GM19328 (cell line): Measurements from ENCODE around the gene SGCA.

Experiments
- ATAC-seq: cut with Tn5 transposase; IDR thresholded peaks from one replicate; pipeline ENCODE4 v1.9.1; 2021; ENCODE audit warnings: mild to moderate bottlenecking, moderate library complexity; ENCODE audit not compliant: unreplicated experiment

SGCA gene

DNA sequence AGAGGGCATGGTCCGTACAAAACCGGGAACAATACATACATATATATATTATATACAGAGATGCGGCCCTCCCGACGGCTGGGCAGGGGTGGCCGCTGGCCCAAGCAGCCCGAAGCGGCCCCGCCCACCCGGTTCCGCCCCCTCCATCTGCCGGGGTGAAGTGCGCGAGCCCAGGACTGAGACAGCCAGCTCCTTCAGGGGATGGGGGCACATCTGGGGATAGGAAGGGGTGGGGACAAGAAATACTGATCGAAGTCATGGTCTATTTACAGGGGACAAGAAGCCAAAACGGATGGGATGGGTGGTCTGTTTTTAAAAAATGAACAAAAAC, 32.1 kb upstream of the SGCA start:
- ATAC-seq = no peak

DNA sequence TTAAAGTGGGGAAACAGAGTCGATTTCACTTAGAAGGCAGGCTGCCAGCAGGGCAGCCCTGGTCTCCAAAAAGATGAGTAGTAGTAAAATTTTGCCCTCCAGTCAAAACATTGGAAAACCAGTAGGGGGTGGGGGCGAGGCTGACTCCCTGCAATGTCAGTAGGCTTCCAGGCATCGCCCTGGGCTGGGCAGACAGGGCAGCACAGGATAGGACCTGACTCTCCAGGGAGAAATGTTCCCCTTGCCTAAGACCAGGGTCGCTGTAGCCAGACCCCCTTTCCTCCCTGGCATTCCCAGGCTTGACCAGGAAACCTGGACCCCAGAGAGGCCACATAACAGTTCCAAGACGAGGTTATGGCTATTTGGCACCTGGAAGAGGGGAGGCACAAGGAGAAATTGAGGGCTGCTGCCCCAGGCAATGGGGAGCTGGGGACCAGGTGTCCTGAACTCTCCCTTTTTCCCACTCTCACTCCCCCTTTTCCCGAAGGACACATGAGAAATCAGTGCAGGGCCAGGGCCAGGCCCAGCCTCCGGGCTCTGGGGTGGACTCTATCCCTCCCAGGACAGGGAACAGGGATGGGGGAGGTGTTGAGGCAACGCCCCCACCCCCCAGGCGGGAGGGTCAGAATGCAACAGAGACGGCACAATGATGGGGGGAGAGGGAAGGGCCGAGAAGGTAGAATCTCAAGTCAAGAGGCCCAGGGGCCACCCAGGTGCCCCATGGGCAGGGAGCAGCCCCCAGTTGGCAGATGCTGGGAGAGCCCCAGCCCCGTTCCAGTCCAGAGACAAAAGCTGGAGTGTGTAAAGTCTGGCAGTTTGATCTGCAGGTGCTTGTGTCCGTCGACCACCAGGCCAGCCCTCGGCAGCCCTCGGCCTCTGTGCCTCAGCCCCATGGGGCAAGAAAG, 31.3 kb upstream of the SGCA start:
- no peak for ATAC-seq

DNA sequence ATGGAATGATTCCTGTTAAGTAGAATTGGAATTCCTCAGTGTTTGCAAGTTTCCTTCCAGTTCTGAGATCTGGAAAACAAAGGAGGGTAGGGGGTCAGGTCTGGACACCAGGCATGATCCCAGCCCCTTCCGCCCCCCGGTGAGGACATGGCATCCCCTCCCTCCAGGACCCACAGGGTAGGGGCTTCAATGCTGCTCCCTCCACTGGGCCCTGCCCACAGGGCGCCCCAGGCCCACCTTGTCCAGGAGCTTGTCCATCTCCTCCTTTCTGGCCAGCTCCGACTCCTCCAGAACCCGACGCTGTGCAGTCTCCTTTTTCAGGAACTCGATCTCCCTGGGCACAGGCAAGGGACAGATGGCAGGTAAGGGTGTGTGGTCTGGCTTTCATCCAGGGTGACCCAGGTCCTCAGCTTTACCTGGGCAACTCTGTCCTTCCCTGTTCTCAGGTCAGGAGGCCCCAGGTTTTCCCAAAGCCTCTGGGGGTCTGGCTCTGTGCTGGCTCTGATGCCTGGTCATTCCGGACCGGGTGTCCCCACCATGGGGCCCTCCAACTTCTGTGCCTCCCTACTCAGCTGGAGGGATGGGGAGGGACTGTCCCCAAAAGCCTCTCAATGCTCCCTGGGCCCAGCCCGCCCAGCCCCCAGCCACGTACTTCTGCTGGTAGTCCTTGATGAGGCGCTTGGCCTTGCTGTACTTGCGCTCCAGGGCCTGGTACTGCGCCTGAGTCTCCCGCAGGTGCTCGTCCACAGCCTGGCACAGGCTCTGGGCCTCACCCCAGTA, 30.3 kb upstream of the SGCA start:
- ATAC-seq = no peak

DNA sequence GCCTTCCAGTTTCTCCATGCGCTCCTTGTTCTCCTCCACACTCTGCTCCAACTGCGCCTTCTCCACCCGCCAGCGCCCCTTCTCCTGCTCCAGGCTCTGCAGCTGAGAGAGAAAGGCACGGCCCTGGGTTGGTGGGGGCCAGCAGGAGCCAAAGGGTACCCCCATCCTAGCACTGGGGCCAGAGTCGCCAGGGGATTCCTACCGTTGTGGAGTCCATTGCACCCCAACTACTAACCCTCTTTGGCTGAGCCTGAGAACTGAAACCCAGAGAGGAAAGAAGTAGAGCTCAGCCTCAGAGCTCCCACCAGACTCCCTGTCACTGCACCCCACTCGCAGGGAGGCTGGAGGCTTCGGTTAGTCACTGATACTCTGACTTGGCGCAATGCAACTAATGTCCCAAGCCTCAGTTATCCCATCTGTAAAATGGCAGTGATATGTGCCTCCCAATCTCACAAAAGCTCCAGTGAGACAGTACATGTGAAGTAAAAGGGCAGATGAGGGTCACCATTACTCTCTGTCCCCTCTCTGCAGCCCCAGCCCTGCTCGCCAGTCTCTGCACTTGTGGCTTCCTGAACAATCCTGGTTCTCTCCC, 29.6 kb upstream of the SGCA start:
- no peak for ATAC-seq

DNA sequence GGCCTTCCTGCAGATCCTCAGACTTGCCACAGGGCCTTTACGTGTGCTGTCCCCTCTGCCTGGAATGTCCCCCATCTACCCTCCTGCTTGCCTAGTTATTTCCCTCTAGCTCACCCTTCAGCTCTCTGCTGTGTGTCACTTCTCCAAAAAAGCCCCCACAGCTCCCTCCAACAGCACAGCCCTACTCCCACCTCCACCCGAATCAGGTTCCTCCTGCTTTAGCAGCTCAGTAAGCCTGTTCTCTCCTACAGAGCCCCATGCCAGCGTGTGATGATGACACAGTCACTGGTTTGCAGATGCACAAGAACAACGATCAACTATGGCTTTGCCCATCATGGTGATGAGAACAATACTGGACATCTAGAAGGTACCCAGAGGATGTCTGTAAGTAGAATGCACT, 28.8 kb upstream of the SGCA start:
- no peak for ATAC-seq

DNA sequence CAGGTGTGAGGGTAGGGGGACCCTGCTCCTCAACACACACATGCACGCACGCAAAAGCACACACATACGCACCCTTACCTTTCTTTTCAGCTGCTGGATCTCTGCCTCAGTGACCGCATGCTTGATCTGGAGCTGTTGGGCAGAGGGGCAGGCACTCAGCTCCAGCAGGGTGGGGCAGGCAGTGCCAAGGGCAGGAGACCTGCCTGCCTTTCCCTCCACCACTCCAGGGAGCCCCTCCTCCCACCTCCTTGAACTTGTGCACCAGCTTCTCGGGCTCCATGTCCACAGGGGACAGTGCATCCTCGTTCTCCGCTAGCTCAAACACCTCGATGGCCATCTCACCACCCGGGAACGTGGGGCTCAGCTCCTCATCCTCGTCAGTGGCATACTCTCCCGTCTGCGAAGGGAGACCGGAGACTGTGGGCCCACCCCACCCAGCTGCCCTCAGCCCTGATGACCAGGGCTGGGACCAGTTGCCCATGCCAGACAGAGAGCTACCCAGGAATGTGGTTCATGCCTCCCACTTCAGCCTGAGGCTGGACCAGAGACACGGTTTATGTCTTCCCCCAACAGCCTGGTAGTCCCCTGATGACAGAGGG, 26.5 kb upstream of the SGCA start:
- ATAC-seq = no peak

DNA sequence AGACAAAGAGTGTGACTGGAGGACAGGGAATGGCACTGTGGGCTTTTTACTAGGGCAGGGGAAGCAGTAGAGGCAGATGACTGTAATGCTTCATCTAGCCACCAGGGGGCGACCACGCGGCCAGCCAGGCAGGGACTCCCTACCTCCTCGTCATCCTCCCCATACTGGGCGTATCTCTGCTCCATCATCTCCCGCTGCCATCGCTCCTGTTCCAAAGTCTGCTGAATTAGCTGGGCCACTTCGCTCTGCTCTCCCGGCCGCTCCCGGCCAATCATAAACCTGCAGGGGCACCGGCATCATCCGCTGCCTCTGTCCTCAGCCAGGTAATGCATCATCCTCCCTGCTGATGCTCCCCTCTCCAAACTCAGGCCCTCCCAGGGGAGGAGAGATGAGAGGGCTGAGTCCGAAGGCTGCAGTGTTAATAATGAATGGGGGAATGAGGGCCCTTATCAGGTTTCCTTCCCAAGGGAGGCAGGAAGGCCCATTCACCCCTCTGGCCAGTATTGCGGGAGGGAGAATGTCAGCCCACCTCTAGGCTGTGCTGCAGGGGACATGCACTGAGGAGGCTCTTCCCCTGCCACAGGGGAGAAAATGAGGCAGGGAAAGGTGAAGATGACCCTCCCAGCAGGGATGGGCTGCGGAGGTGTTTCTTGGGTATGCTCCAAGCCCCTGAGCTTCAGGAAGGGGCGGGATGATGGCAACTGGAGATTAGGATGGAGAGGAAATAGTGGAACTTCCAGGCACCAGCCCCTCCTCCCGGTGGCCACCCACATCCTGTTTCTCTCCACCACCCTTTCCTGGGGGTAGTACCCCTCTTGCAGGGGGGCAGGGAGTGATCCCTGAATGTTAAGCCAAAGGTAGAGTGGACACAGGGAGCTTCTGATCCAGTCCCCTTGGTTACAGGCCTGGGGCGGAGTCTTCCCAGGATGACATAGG, 25.6 kb upstream of the SGCA start:
- no peak for ATAC-seq

DNA sequence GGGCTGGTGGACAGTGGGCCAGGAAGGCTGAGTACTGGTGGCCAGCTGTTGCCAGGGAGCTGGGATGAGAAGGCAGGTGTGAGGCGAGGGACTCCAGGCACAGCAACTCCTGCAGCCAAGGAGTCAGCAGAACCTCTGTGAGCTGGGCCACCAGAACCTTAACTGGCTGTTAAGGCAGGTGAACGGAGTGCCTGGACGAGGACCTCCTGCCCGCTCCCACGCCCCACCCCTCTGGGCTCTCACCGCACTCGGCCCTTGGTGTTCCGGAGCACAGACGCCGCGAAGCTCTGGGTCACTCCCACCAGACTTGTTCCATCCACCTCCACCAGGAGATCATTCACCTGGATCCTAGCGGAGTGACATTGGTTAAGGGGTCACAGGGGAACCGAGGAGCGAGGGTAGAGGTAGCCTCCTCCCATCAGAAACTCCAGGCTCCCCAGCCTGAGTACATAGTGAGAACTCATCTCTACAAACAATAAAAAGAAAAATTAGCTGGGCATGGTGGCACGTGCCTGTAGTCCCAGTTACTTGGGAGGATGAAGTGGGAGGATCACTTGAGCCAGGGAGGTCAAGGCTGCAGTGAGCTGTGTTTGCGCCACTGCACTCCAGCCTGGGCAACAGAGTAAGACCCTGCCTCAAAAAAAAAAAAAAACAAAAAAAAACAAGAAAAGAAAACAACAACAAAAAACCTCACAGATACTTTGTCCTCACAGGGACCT, 24.6 kb upstream of the SGCA start:
- no peak for ATAC-seq

DNA sequence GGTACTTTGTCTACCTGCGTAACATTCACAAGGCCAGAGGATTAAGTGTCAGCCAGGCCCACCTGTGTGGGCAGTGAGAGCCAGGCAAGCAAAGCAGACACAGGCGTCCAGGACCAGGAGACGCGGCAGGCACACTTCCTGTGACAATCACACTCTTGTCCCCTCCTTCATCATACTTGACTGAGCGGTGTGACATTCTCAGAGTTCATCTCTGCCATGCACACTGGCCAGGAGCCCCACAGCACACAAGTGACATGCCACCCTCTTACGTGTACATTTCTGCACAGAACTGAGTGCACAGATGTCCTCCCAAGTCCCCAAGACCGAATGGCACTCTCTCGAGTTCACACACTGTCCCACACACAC, 24.1 kb upstream of the SGCA start:
- ATAC-seq = no peak

DNA sequence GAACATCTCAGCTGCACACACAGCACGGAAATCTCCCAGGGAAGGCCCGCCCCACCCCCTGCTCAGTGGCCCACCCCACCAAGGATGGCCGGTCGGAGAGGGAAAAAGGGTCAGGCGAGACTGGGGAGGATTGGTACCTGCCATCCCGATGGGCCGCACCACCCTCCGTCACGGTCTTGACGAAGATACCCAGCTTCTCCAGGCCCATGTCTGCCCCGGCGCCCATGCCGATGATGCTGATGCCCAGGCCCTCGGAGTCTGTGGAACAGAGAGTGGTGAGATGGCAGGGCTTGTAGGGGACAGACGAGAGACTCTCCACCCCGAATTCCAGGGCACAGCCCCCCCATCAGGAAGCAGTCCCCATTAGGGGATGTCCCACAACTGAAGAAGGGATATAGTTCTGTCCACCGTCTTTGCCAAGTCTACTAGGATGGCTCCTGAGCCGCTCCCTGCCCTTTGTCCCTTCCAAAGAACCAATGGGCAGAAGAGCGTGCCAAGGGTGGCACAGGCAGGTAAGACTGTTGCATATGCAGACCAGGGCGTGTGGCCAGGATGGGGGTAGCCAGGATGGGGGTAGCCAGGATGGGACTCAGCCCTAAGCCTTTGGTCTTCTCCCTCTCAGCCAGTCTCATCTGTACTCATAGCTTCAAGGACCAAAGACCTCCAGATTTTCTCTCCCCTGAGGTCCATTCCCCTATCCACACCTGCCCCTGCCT, 22.2 kb upstream of the SGCA start:
- no peak for ATAC-seq

DNA sequence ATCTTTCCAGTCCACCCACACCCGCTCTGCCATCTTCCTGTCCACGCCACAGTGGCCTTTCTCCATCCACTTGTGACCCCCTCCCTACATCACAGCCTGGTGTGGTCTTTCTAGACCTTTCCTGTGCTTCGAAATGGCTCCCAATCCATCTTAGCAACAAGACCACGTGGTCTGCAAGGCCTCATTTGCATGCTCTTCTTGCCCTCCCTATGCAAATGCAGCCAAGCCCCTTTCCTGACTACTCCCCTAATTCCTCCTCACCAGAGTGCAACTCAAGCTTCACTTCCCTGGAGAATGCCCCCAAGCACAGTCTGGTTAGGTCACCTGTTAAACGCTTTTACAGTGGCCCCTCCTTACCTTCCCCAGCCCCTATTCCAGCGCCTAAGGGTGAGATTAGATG, 21.4 kb upstream of the SGCA start:
- ATAC-seq = no peak

DNA sequence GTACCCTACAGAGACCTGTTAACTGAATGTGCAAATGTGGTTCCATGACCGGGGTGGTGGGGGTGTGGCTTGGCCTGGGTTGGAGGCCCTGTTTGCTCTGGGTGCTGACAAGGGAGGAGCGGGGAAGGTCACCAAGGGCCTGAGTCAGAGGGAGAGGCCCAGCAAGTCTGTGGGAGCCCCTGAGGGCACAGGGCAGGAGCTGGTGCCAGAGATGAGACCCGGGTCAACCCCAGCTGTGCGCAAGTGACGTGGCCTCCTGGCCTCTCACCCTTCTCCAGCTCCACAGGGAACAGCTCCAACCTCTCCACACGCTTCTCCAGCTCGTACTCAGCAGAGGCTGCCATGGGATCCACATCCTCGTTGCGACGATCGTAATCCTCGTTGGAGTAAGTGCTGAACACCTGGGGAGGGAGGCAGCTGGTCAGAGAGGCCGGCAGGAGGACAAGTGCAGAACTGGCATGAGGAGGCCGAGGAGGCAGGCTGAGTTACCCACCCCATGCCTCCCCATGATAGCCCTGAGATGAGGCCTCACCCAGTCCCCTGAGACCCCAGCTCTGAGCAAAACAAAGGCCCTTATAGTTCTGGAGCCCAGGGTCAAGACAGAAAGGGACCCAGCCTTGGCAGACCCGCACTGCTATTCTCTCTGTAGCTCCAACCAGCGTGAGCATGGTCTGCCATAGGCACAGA, 20.8 kb upstream of the SGCA start:
- no peak for ATAC-seq

DNA sequence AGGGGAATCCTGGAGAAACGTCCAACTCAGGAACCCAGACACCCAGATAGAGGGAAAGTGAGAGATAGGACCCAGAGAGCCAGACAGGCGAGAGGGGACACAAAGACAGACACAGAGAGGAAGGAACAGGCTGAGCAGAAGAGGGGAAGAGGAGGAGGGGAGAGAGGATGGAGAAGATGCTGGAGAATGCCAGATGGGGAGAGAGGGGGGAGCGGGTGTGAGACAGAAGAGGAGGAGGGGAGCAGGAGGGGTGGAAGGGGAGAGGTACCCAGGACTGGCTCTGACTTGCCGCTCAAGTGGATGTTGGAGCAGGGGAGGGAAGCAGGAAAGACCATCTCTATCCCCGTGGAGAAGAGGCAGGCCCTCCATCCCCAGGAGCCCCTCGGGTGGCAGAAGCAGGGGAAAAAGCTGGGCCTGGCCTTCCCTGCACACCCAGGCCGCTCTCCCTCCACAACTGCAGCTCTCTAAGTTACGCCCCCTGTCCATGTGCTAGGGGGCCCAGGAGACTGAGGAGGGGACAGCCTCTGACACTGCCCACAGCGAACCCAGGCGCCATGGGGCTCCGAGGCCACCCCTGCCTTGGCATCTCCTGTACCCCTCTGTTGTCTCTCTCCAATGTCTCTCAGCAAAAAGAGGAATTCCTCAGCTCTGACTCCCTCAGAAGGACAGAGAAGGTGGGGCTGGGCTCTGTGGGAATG, 20.1 kb upstream of the SGCA start:
- no peak for ATAC-seq

DNA sequence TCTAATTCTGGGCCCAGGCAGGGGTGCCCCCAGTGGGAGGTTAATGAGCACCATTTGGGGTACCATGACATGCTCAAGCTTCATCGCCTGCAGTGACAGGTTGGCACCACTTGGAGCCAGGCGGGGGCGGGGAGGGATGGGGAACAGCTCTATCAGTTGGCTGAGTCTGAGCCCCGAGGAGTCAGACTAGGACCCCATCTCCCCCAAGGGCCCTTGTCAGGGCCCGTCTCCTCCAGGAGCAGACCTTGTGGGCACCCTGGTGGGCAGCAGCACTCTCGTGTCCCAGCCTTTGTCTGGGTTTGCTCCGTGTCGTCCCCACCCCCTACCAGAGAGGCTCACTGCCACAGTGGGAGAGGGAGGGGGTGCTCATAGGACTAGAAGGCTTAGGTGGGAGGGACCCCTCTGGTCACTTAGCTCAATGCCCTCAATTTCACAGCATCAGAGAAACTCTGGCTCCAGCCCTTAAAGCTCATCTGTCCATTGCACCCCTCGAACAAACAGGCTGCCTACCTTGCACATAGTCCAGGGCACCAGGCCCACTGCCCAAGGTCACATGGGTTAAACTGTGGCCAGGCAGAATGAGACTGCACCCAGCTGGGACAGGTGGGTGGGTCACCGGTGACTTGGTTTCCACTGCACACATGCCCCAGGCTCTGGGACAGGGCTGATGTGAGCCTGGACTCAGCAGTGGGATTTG, 19.4 kb upstream of the SGCA start:
- no peak for ATAC-seq

DNA sequence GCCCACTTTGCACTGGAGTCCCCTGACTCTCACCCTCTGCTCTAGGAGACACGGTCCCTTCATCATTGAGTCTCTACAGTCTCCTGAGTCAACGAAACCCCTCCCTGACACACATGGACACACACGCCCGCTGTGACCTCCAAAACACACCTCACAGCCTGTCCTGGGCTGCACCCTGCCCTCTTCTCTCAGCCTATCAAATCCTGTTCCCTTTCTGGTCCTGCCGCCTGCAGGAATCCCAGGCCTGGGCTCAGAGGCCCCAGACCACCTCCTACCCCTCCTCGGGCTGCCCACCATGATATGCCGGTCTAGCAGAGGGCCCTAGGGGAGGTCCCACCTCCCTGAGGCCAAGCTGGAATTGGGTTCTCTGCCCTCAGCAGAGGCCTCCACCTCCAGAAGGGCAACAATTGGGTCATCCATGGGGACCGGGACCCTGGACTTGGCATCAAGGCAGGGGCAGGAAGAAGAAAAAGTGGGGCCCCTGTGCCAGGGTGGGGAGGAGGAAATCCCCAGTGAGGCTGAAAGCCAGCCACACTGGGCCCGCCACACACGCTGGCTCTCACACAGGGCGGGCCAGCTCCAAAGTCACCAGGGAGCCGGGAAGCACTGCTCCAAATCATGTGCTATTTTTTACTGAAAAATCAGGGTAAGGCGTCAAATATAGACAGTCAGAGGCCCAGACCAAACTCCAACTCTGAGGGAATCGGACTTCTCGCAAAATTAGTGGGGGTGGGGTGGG, 18.7 kb upstream of the SGCA start:
- no peak for ATAC-seq

DNA sequence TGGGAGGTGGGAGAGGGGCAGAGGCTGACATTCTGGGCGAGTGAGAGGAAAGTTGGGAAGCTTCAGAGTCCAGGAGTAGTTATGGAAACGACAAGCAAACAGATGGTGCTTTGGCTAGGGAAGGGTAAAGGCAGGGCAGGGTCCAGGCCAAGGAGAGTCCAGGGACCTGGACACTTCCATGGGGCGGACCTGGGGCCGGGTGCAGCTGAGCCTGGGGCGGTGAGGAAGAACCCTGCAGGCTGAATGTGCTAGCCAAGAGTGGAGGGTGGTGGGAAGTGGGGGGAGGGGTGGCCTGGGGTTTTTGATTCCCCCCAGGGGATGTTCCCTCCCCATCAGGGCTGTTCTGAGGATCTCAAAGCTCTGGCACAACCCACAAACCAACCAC, 18.0 kb upstream of the SGCA start:
- no peak for ATAC-seq
